BJ (cell line): Measurements from ENCODE around the gene EGFL7. TPM values are rescaled to one million over a fixed set of nuclear protein-coding genes. Genes with fewer than 3 reads are reported as not detected.

Source experiments
- CTCF ChIA-PET: fragments of 350-600 bp; formaldehyde crosslinking; extraction: SDS; loops from one replicate; lab custom pipeline; 2021; ENCODE audit warnings: antibody characterized with exemption, inconsistent platforms; lab: Yijun Ruan, JAX
- POLR2A ChIA-PET: fragments of 300-600 bp; sonication (Branson Sonifier 250); formaldehyde crosslinking; extraction: SDS; loops from one replicate; lab custom pipeline; 2021; ENCODE audit warnings: antibody characterized with exemption; lab: Charles Lee
- DNase-seq: peaks from one replicate; pipeline ENCODE4 v3.0.0-alpha.2; 2011; ENCODE audit warnings: low read depth
- H3K27me3 ChIP-seq: 2 replicates; pipeline ENCODE4 v1.6.0; 2011; ENCODE audit warnings: low read length; ENCODE audit not compliant: control insufficient read depth, insufficient read depth
- H3K36me3 ChIP-seq: 2 replicates; pipeline ENCODE4 v1.5.1; 2011; ENCODE audit warnings: low read length; ENCODE audit not compliant: control insufficient read depth, insufficient read depth
- H3K4me3 ChIP-seq: 2 replicates; pipeline ENCODE4 v1.5.1; 2011; ENCODE audit warnings: low read depth, mild to moderate bottlenecking, control low read depth, low read length
- polyA plus RNA-seq: library from polyadenylated mRNA; depleted of rRNA; stranded (reverse); fragments of >200 nt; gene quantifications from 2 replicates; pipeline ENCODE4 v1.2.3, GENCODE V29; 2011
- TF ChIP-seq, protein P1 (sequence below): IDR thresholded peaks from 2 replicates; pipeline ENCODE4 v1.5.1; 2011; ENCODE audit warnings: low read depth, mild to moderate bottlenecking, control low read depth, inconsistent platforms, low read length, moderate library complexity; ENCODE audit not compliant: insufficient read depth

Gene EGFL7
- polyA plus RNA-seq, 1 experiment, result 26.9 TPM

DNA sequence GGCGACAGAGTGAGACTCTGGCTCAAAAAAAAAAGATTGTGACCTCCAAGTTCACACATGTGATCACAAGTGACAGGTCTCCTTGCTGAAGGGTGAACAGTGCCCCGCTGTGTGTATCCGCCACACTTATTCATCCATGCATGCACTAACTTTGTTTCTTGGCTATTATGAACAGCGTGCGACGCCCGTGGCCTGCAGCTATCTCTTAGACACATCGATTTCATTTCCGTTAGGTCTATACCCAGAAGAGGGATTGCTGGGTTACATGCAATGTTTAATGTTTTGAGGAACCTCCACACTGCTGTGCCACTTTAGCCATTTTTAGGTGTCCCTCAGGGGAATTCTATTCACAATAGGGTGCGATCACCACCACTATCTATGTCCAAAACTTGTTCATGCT, 12.1 kb upstream of the EGFL7 start:
- DNase-seq, result no peak
- Histone ChIP-seq H3K36me3 (no peaks in the 10 kb centered on the region), H3K4me3 (no peak overlapping the region), H3K27me3 (no peaks in the 10 kb centered on the region)
- TF ChIP-seq, protein P1, sequence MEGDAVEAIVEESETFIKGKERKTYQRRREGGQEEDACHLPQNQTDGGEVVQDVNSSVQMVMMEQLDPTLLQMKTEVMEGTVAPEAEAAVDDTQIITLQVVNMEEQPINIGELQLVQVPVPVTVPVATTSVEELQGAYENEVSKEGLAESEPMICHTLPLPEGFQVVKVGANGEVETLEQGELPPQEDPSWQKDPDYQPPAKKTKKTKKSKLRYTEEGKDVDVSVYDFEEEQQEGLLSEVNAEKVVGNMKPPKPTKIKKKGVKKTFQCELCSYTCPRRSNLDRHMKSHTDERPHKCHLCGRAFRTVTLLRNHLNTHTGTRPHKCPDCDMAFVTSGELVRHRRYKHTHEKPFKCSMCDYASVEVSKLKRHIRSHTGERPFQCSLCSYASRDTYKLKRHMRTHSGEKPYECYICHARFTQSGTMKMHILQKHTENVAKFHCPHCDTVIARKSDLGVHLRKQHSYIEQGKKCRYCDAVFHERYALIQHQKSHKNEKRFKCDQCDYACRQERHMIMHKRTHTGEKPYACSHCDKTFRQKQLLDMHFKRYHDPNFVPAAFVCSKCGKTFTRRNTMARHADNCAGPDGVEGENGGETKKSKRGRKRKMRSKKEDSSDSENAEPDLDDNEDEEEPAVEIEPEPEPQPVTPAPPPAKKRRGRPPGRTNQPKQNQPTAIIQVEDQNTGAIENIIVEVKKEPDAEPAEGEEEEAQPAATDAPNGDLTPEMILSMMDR, result no peak
- ChIA-PET CTCF (interaction anchor here (1.5 kb wide), 1 partner anchor 163 kb away, joined by 3 read pairs; no protein-coding TSS in a partner anchor), POLR2A (no interaction called here)

DNA sequence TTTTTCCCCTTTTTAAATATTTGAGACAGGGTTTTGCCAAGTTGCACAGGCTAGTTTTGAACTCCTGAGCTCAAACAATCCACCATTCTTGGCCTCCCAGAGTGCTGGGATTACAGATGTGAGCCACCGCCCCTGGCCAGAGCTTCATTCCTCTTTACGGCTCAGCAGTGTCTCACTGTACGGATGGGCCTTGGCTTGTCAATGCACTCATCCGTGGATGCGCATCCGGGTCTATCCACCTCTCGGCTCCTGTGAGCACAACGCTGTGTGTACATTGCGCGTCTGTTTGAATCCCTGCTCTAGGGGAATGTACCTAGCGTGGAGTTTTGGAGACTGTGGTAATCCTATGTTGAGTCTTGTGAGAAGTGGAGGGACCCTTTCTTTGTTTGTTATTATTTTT, 10.9 kb upstream of the EGFL7 start:
- ChIA-PET POLR2A (no interaction called here), CTCF (interaction anchor here (1.4 kb wide), 2 partner anchors 12 to 164 kb away, joined by 3 to 5 read pairs; no protein-coding TSS in a partner anchor)
- DNase-seq, result no peak

DNA sequence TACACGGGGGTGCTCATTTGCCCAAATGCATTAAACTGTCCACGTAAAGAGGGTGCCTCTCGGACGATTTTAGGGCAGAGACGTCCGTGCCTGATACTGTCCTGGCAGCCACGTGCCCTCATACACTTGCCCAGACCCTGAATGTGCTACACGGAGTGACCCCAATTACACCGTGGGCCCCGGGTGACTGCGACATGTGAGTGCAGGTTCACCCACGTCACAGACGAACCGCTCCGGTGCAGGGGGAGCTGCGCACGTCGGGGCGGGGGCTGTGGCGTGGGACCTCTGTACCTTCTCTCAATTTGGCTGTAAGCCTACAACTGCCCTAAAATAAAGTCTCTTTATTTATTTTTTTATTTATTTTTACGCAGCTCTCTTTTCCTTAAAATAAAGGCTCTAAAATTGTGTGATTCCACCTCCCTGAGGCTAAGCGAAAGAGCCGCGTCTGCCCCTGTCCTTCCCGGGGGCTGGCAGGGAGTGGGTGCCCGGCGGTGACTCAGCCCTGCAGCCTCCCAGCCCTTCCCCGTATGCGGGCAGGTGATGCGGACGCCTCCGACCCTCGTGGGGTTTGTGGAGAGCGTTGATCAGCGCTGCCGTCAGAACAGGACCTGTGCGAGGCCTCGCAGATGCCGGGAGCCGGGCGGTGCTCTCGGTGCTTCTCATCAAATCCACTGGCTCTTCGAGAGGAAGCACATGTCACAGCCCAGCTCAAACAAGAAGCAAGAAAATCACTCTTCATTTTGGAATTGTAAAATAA, 9.2 kb upstream of the EGFL7 start:
- CTCF ChIA-PET, result no interaction called here
- TF ChIP-seq, protein P1, result no peak
- no peak for DNase-seq
- Histone ChIP-seq H3K4me3 (no peak overlapping the region), H3K27me3 (no peaks in the 10 kb centered on the region), H3K36me3 (no peaks in the 10 kb centered on the region)
- POLR2A ChIA-PET, result no interaction called here

More for the DNA sequence above, 10.9 kb upstream of the EGFL7 start:
- TF ChIP-seq, protein P1, result no peak
- Histone ChIP-seq H3K27me3 (no peaks in the 10 kb centered on the region), H3K36me3 (no peaks in the 10 kb centered on the region), H3K4me3 (no peak overlapping the region)

DNA sequence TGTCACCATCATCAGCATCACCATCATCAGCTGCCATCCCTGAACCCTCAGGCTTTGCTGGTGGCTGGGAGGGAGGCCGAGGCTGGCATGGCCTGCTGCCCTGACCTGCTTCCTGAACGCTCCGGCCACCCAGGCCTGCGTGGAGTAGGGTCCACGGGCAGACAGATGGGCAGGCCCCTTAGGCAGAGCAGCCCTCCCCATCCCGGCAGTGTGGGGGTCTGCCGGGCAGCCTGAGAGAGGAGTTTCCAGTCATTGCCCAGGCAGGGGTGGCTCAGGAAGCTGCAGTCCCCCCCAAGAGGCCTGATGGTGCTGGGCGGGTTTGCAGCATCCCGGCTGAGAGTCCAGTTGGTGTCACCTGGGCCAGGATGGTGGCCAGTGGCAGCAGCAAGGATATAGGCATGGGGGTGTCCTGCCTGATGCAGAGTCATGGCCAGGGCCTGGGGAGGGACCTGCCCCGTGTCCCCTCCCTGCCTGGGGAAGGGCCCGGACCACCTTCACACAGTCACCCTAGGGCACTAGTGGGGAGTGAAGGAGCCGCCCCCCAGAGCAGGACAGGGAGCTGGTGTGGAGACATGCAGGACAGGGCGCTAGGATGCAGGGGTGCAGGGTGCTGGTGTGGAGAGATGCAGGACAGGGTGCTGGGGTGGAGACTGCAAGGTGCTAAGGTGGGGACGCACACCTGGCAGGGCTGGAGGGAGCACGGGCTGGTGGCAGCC, 7.7 kb upstream of the EGFL7 start:
- TF ChIP-seq, protein P1, result no peak
- DNase-seq, result no peak
- Histone ChIP-seq H3K4me3 (no peak overlapping the region), H3K27me3 (peaks cover 5% of the 10 kb centered on the region; the same call in 1 of the 2 replicates), H3K36me3 (no peaks in the 10 kb centered on the region)
- CTCF ChIA-PET, result no interaction called here
- POLR2A ChIA-PET, result no interaction called here

DNA sequence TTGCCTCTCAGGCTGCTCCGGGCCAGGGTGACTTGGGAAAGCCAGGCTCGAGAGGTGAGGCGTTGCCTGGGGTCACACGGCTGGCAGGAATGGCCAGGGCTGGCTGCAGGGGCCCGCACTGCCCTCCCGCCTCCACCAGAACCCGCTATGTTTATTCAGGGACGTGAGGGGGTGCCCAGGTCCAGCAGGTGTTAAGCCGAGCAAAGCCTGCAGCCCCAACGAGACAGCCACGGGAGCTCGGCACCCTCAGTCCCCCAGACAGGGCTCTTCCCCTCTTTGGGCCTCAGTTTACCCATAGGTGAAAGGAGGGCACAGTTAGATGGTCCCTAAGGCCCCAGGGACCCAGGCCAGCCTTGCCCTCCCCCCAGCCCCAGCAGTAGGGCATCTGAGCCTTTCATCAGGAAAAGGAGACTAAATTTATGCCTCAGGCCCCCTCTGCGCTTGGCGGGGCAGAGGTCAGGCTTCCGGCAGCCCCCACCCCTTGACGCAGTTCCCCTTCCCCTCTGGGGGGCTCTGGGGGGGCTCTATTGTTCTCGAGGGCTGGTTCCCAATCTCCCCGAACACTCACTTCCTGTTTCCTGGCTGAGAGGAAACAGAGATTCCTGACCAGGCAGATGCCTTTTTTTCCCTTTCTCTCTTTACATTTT, 7.1 kb upstream of the EGFL7 start:
- Histone ChIP-seq H3K36me3 (no peaks in the 10 kb centered on the region), H3K4me3 (no peak overlapping the region), H3K27me3 (peaks cover 5% of the 10 kb centered on the region; the same call in 1 of the 2 replicates)
- POLR2A ChIA-PET, result no interaction called here
- no peak for DNase-seq
- CTCF ChIA-PET, result interaction anchor here (1.2 to 3.0 kb wide), 3 partner anchors 9 to 17 kb away, joined by 5 to 15 read pairs (median 5); no protein-coding TSS in a partner anchor
- TF ChIP-seq, protein P1, result no peak
